ENCODE measurements around the gene EFNA5.

Gene EFNA5

DNA sequence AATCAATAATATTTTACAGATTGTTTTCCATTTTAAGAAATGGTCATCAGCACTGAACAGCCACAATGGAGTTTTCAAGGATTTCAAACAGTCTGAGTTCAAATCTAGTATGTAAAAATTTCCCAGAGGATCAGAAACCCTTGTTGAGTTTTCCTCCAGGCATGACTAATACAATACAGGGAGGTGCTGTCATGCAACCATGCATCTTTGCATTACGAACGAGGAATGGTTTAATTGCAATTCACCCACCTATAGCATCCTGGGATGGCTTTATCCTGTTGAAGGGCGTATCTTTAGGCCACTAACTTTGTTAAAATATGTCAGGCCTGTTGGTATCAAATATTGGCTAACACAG, 196.4 kb downstream of the EFNA5 start:
- TF ChIP-seq ZNF8 (CRISPR knock-in tag; IDR thresholded peaks at IDR 0.05) (no peak), RARB (CRISPR knock-in tag; IDR thresholded peaks at IDR 0.05) (no peak), OSR1 (CRISPR knock-in tag; IDR thresholded peaks at IDR 0.05) (no peak), ZFP3 (CRISPR knock-in tag; IDR thresholded peaks at IDR 0.05) (no peak), ZNF70 (CRISPR knock-in tag; IDR thresholded peaks at IDR 0.05) (no peak), TSHZ2 (CRISPR knock-in tag; IDR thresholded peaks at IDR 0.05) (no peak), PPARA (CRISPR knock-in tag; IDR thresholded peaks at IDR 0.05; ENCODE audit: borderline replicate concordance) (no peak), ISL1 (CRISPR knock-in tag; IDR thresholded peaks at IDR 0.05) (no peak), TOX (CRISPR knock-in tag; IDR thresholded peaks at IDR 0.05; ENCODE audit: borderline replicate concordance) (no peak), SNAI2 (CRISPR knock-in tag; IDR thresholded peaks at IDR 0.05) (no peak), ZC3H10 (CRISPR knock-in tag; IDR thresholded peaks at IDR 0.05) (no peak)
- TF ChIP-seq, protein P1, sequence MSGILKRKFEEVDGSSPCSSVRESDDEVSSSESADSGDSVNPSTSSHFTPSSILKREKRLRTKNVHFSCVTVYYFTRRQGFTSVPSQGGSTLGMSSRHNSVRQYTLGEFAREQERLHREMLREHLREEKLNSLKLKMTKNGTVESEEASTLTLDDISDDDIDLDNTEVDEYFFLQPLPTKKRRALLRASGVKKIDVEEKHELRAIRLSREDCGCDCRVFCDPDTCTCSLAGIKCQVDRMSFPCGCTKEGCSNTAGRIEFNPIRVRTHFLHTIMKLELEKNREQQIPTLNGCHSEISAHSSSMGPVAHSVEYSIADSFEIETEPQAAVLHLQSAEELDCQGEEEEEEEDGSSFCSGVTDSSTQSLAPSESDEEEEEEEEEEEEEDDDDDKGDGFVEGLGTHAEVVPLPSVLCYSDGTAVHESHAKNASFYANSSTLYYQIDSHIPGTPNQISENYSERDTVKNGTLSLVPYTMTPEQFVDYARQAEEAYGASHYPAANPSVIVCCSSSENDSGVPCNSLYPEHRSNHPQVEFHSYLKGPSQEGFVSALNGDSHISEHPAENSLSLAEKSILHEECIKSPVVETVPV (CRISPR knock-in tag; IDR thresholded peaks at IDR 0.05), result no peak
- TF ChIP-seq, protein P2, sequence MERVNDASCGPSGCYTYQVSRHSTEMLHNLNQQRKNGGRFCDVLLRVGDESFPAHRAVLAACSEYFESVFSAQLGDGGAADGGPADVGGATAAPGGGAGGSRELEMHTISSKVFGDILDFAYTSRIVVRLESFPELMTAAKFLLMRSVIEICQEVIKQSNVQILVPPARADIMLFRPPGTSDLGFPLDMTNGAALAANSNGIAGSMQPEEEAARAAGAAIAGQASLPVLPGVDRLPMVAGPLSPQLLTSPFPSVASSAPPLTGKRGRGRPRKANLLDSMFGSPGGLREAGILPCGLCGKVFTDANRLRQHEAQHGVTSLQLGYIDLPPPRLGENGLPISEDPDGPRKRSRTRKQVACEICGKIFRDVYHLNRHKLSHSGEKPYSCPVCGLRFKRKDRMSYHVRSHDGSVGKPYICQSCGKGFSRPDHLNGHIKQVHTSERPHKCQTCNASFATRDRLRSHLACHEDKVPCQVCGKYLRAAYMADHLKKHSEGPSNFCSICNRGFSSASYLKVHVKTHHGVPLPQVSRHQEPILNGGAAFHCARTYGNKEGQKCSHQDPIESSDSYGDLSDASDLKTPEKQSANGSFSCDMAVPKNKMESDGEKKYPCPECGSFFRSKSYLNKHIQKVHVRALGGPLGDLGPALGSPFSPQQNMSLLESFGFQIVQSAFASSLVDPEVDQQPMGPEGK (CRISPR knock-in tag; IDR thresholded peaks at IDR 0.05; ENCODE audit: borderline replicate concordance), result no peak
- TF ChIP-seq, protein P3, sequence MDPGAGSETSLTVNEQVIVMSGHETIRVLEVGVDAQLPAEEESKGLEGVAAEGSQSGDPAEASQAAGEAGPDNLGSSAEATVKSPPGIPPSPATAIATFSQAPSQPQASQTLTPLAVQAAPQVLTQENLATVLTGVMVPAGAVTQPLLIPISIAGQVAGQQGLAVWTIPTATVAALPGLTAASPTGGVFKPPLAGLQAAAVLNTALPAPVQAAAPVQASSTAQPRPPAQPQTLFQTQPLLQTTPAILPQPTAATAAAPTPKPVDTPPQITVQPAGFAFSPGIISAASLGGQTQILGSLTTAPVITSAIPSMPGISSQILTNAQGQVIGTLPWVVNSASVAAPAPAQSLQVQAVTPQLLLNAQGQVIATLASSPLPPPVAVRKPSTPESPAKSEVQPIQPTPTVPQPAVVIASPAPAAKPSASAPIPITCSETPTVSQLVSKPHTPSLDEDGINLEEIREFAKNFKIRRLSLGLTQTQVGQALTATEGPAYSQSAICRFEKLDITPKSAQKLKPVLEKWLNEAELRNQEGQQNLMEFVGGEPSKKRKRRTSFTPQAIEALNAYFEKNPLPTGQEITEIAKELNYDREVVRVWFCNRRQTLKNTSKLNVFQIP (CRISPR knock-in tag; IDR thresholded peaks at IDR 0.05; ENCODE audit: borderline replicate concordance, low read depth), result no peak
- TF ChIP-seq, protein P4, sequence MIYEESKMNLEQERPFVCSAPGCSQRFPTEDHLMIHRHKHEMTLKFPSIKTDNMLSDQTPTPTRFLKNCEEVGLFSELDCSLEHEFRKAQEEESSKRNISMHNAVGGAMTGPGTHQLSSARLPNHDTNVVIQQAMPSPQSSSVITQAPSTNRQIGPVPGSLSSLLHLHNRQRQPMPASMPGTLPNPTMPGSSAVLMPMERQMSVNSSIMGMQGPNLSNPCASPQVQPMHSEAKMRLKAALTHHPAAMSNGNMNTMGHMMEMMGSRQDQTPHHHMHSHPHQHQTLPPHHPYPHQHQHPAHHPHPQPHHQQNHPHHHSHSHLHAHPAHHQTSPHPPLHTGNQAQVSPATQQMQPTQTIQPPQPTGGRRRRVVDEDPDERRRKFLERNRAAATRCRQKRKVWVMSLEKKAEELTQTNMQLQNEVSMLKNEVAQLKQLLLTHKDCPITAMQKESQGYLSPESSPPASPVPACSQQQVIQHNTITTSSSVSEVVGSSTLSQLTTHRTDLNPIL (CRISPR knock-in tag; IDR thresholded peaks at IDR 0.05; ENCODE audit: low read depth), result no peak
- ATAC-seq, result no peak

GRCh38 chr5:107472620-107473064, 198.1 kb downstream of the EFNA5 start:
- TF ChIP-seq, protein P1 (CRISPR knock-in tag; IDR thresholded peaks at IDR 0.05), result no peak
- TF ChIP-seq GLIS3 (CRISPR knock-in tag; IDR thresholded peaks at IDR 0.05) (no peak), PPARA (CRISPR knock-in tag; IDR thresholded peaks at IDR 0.05; ENCODE audit: borderline replicate concordance) (no peak), SNAI2 (CRISPR knock-in tag; IDR thresholded peaks at IDR 0.05) (no peak), ZFP30 (CRISPR knock-in tag; IDR thresholded peaks at IDR 0.05) (no peak), RARB (CRISPR knock-in tag; IDR thresholded peaks at IDR 0.05) (no peak), ZNF8 (CRISPR knock-in tag; IDR thresholded peaks at IDR 0.05) (no peak), TOX (CRISPR knock-in tag; IDR thresholded peaks at IDR 0.05; ENCODE audit: borderline replicate concordance) (no peak), ZC3H10 (CRISPR knock-in tag; IDR thresholded peaks at IDR 0.05) (no peak), ISL1 (CRISPR knock-in tag; IDR thresholded peaks at IDR 0.05) (no peak), CSDC2 (CRISPR knock-in tag; IDR thresholded peaks at IDR 0.05) (no peak), ARNTL (CRISPR knock-in tag; IDR thresholded peaks at IDR 0.05; ENCODE audit: borderline replicate concordance, low read depth) (no peak), ZNF70 (CRISPR knock-in tag; IDR thresholded peaks at IDR 0.05) (no peak), ZNF565 (CRISPR knock-in tag; conservative IDR thresholded peaks at IDR 0.05; ENCODE audit: low read depth) (no peak), TCF4 (CRISPR knock-in tag; IDR thresholded peaks at IDR 0.05; ENCODE audit: borderline replicate concordance) (no peak)
- TF ChIP-seq, protein P2 (CRISPR knock-in tag; IDR thresholded peaks at IDR 0.05; ENCODE audit: borderline replicate concordance), result no peak
- ATAC-seq, result no peak
